Astrocyte (in vitro differentiated cells and primary cell): ENCODE data around the gene PEX6.

ENCODE experiments used
- CTCF ChIP-seq: IDR thresholded peaks from 2 replicates; pipeline ENCODE4 v1.5.1; 2011; ENCODE audit warnings: low read depth, mild to moderate bottlenecking, inconsistent platforms, low read length, moderate library complexity; ENCODE audit not compliant: insufficient read depth
- EZH2 ChIP-seq: IDR thresholded peaks from 2 replicates; pipeline ENCODE4 v1.6.1; 2012; ENCODE audit warnings: mild to moderate bottlenecking, low read length, inconsistent platforms; ENCODE audit not compliant: insufficient read depth

DNA sequence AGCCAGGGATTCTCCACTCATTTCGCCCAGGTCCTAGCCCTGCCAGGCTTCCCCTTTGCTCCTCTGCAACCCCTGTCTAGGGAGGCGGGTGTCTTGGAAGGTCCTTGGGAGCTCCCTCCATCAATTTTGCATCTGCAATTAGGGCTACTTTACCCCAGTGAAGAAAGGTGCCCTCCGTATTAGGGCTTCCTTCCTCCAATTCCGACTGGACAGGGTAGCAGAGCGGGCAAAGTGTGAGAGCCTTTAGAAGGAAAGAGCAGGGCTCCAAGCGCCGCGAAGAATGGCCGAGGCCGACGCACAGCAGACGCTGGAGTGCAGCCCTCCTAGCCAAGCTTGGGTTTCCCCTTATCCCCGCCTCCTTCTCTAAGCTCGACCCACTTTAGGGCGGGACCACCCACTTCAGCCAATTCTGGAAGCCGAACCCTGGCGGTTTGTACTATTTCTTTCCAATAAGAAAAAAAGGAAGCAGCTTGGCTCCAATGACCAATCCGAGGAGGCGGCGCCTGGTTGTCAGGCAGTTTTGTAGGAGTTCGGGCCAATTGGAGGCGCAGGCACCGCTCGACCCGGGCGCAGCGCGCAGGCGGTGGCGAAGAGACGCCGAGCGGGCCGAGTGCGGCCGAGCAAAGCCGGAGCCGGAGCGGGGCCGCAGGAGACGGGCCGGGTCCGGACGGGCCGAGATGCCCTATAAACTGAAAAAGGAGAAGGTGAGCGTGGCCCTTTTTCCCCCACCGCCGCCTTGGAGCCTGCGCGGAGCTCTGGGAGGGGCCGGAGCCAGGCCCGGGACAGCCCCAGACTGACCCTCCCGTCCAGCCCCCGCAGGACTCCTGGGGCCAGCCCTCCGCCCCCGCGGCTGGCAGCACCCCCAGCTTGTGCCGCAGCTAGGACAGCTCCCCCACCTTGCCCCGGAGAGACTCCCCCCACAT lies 5.3 kb upstream of the PEX6 start, which contains the start of gene PPP2R5D:
- TF ChIP-seq CTCF (no peak), EZH2 (no peak)
